HepG2 (cell line): Measurements from ENCODE around the gene SHANK3. TPM values are rescaled to one million over a fixed set of nuclear protein-coding genes. Genes with fewer than 3 reads are reported as not detected.

Experiments
- ATAC-seq: fragments of 200-7000 bp; cut with Tn5 transposase; 3 replicates; pipeline ENCODE4 v1.9.1; 2020; ENCODE audit warnings: mild to moderate bottlenecking, moderate library complexity
- BruUV-seq: library from RNA; stranded (reverse); fragments of 400-500 nt; replicated peaks from 2 replicates; lab custom pipeline; 2021; lab: Mats Ljungman, UMichigan
- CTCF ChIA-PET: fragments of 300-600 bp; formaldehyde crosslinking; extraction: SDS; loops from one replicate; lab custom pipeline; 2021; ENCODE audit warnings: low total read pairs, inconsistent platforms, low intra/inter-chr PET ratio; lab: Yijun Ruan, JAX
- POLR2A ChIA-PET: fragments of 350-600 bp; sonication (Branson Sonifier 250); formaldehyde crosslinking; loops from one replicate; lab custom pipeline; 2020; ENCODE audit warnings: antibody characterized with exemption, inconsistent platforms; lab: Yijun Ruan, JAX
- DNase-seq: peaks from one replicate; pipeline ENCODE4 v3.0.0-alpha.2; 2015; ENCODE audit warnings: low spot score
- FAIRE-seq: peaks from 3 replicates; lab custom pipeline; 2011; peaks lifted over from hg19 to GRCh38; lab: Jason Lieb, UNC
- H2AFZ ChIP-seq: one replicate; pipeline ENCODE4 v1.6.1; 2011; ENCODE audit warnings: low read length, inconsistent platforms
- H3K27ac ChIP-seq: fragments of 300-600 bp; 3 replicates; pipeline ENCODE4 v1.8.0; 2011; ENCODE audit warnings: mixed run types, mild to moderate bottlenecking, mixed read lengths, low read length, inconsistent platforms; ENCODE audit not compliant: insufficient read depth; ENCODE audit errors: extremely low read length
- H3K27me3 ChIP-seq, 2 experiments: fragments of 200-600 bp in 1 of 2; 2 replicates in 1 of 2; 3 replicates in 1 of 2; pipeline versions ENCODE4 v1.6.0 to v1.8.0; 2011; ENCODE audit warnings: low read length in 2 of 2, mild to moderate bottlenecking in 2 of 2, moderate library complexity in 2 of 2, inconsistent platforms in 1 of 2; ENCODE audit not compliant: insufficient read depth in 2 of 2, control insufficient read depth in 1 of 2
- H3K36me3 ChIP-seq, 2 experiments: fragments of 200-600 bp in 1 of 2; replicated peaks in 1 of 2; 2 replicates in 1 of 2; 3 replicates in 1 of 2; pipeline versions ENCODE4 v1.5.1 to v1.8.0; 2011; ENCODE audit warnings: low read length in 2 of 2, inconsistent platforms in 1 of 2; ENCODE audit not compliant: insufficient read depth in 2 of 2, control insufficient read depth in 1 of 2
- H3K4me1 ChIP-seq: 2 replicates; pipeline ENCODE4 v1.5.1; 2012; ENCODE audit warnings: low read length, inconsistent platforms; ENCODE audit not compliant: insufficient read depth
- H3K4me2 ChIP-seq: 2 replicates; pipeline ENCODE4 v1.6.0; 2011; ENCODE audit warnings: low read depth, low read length, inconsistent platforms
- H3K4me3 ChIP-seq, 3 experiments: fragments of 200-600 bp in 1 of 3; sonication (generic), shearing (Covaris generic) in 1 of 3; replicated peaks in 1 of 3; 2 replicates each; pipeline ENCODE4 v1.5.1; 2011 to 2016; ENCODE audit warnings: low read length in 3 of 3, inconsistent platforms in 2 of 3, low read depth in 2 of 3, mild to moderate bottlenecking in 2 of 3, control low read depth in 1 of 3, mixed read lengths in 1 of 3; ENCODE audit not compliant: insufficient read depth in 1 of 3
- H3K79me2 ChIP-seq: one replicate; pipeline ENCODE4 v1.6.1; 2011; ENCODE audit warnings: low read length, inconsistent platforms; ENCODE audit not compliant: insufficient read depth
- H3K9ac ChIP-seq: 2 replicates; pipeline ENCODE4 v1.6.0; 2011; ENCODE audit warnings: mild to moderate bottlenecking, low read depth, low read length, inconsistent platforms; ENCODE audit not compliant: insufficient read depth
- H3K9me3 ChIP-seq: 2 replicates; pipeline ENCODE4 v1.5.1; 2012; ENCODE audit warnings: mild to moderate bottlenecking, low read length
- H4K20me1 ChIP-seq: 2 replicates; pipeline ENCODE4 v1.6.0; 2011; ENCODE audit warnings: inconsistent platforms, mild to moderate bottlenecking, low read length, moderate library complexity; ENCODE audit not compliant: insufficient read depth
- ZNF672 ChIP-seq: sonication (generic); formaldehyde crosslinking; IDR thresholded peaks from 2 replicates; pipeline ENCODE4 v1.8.1; 2022; ENCODE audit warnings: missing genetic modification reagents
- WGBS: methylation state at CpG from one replicate; pipeline ENCODE4 v1.1.6; 2017; ENCODE audit warnings: low lambda C conversion rate; 5-methylcytosine and 5-hydroxymethylcytosine counted together
- in situ Hi-C: cut with HindIII; loops from 2 replicates; pipeline ENCODE4 v1.10.0; 2017; ENCODE audit warnings: low pct_unique_long_range_greater_than_20kb; ENCODE audit not compliant: extremely low pct_ligation_motif_present
- intact Hi-C: fragments of 100-400 bp; cut with micrococcal nuclease; formaldehyde crosslinking; loops from one replicate; pipeline ENCODE4 v1.10.0; 2022; ENCODE audit not compliant: unreplicated experiment
- polyA plus RNA-seq, 8 experiments: library from polyadenylated mRNA; depleted of rRNA in 3 of 8; stranded (reverse) in 7 of 8; unstranded in 1 of 8; fragments of >200 nt; fragmentation: Illumina TruSeq in 4 of 8; extraction: Trizol in 4 of 8; gene quantifications; 2 replicates each; pipeline versions ENCODE4 v1.2.1 to v1.2.3, GENCODE V29; 2011 to 2016; ENCODE audit warnings: low read depth in 4 of 8, missing spikeins in 1 of 8, mixed read lengths in 1 of 8; ENCODE audit not compliant: insufficient read depth in 1 of 8
- total RNA-seq, 5 experiments: library from RNA; depleted of rRNA; stranded (reverse); fragments of >200 nt; fragmentation: Illumina TruSeq; extraction: Trizol; gene quantifications; 2 replicates each; pipeline ENCODE4 v1.2.3, GENCODE V29; 2016; ENCODE audit warnings: low read depth in 1 of 5
- TF ChIP-seq, protein P1 (sequence below): sonication (generic); formaldehyde crosslinking; IDR thresholded peaks from 2 replicates; pipeline ENCODE4 v1.5.1; 2020; ENCODE audit warnings: mild to moderate bottlenecking, missing genetic modification reagents

The SHANK3 gene
- total and polyA plus RNA-seq, 2 of the 13 experiments (the other 11 are each of a cell fraction or from before 2014, with no cell fraction given), result 2.9 to 4.6 TPM

DNA sequence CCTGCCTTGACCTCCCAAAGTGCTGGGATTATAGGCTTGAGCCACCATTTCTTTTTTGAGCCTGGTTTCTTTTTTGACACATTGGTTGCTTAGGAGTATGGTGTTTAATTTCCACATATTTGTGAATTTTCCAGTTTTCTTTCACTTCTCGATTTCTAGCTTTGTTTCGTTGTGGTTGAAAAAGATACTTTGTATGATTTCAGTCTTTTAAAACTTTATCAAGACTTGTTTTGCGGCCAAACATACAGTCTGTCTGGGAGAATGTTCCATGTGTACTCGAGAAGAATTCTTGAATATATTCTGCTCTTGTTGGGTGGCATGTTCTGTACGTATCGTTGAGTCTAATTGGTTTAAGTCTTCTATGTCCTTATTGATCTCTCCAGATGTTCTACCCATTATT, 20.8 kb downstream of the SHANK3 start (continued):
- TF ChIP-seq, protein P1, sequence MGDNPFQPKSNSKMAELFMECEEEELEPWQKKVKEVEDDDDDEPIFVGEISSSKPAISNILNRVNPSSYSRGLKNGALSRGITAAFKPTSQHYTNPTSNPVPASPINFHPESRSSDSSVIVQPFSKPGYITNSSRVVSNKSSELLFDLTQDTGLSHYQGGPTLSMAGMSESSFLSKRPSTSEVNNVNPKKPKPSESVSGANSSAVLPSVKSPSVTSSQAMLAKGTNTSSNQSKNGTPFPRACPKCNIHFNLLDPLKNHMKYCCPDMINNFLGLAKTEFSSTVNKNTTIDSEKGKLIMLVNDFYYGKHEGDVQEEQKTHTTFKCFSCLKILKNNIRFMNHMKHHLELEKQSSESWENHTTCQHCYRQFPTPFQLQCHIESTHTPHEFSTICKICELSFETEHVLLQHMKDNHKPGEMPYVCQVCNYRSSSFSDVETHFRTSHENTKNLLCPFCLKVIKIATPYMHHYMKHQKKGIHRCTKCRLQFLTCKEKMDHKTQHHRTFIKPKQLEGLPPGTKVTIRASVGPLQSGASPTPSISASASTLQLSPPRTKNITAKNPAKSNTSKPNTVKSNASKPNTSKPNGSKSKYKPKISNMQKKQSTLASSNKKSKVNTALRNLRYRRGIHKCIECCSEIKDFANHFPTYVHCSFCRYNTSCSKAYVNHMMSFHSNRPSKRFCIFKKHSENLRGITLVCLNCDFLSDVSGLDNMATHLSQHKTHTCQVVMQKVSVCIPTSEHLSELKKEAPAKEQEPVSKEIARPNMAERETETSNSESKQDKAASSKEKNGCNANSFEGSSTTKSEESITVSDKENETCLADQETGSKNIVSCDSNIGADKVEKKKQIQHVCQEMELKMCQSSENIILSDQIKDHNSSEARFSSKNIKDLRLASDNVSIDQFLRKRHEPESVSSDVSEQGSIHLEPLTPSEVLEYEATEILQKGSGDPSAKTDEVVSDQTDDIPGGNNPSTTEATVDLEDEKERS (CRISPR knock-in tag), result no peak

DNA sequence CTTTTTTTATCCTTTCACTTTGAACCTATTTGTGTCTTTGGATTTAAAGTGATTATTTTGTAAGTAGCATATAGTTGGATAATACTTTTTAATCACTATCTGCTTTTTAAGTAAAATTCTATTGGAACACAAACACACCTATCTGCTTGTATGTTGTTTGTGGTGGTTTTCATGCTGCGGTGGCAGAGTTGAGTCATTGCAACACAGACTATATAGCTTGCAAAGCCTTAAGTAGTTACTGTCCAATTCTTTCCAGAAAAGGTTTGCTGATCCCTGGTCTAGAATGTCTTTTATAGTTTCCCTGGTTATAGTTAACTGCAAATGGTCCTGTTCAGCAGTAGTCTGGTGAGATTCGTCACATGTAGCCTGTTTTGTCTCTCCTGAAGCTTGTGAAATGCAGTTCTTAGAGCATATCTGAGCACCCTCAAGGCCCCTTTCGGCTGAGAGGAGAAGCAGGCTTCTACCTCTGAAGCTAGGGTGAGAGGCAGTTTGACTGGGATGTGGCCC, 21.5 kb downstream of the SHANK3 start:
- Histone ChIP-seq H3K4me1 (peaks cover 14% of the 10 kb centered on the region), H3K9ac (no peak overlapping the region), H3K79me2 (peaks cover 11% of the 10 kb centered on the region), H3K4me2 (no peak overlapping the region), H3K36me3 (no peaks in the 10 kb centered on the region), H4K20me1 (no peaks in the 10 kb centered on the region), H3K4me3 (no peak overlapping the region), H2AFZ (no peak overlapping the region), H3K9me3 (no peaks in the 10 kb centered on the region), H3K27ac (no peak overlapping the region), H3K27me3 (no peaks in the 10 kb centered on the region)
- in situ Hi-C loops (no loop called here), intact Hi-C loops (loop anchor here (5.0 kb wide), 1 partner anchor 52 kb away; no protein-coding TSS in a partner anchor)
- ATAC-seq (no peak), DNase-seq (no peak), FAIRE-seq (no peak)
- no TSS peak for BruUV-seq
- 76% methylated on average over 3 of the region's 3 CpGs for WGBS
- CTCF ChIA-PET, result no interaction called here
- no peak for TF ChIP-seq ZNF672 (CRISPR knock-in tag)
- POLR2A ChIA-PET, result interaction anchor here (0.7 to 0.8 kb wide), 2 partner anchors 53 to 335 kb away, joined by 3 to 5 read pairs; no protein-coding TSS in a partner anchor
